PC-9 (cell line): ENCODE data around the gene TLR7.

Experiments used
- CTCF ChIP-seq: fragments of 200-600 bp; sonication (generic); conservative IDR thresholded peaks from 2 replicates; pipeline ENCODE4 v1.6.1; 2017; ENCODE audit warnings: mixed run types, antibody characterized with exemption, mild to moderate bottlenecking, moderate library complexity
- EZH2 ChIP-seq: fragments of 200-600 bp; sonication (generic); IDR thresholded peaks from 2 replicates; pipeline ENCODE4 v1.8.0; 2017; ENCODE audit warnings: antibody characterized with exemption, low read depth

- TF ChIP-seq CTCF = no peak
- TF ChIP-seq EZH2 = no peak
These were observed 46.1 kb downstream of the TLR7 start for GRCh38 chrX:12912791-12913482.
